GM19240 (cell line): Measurements from ENCODE around the gene DMAC2L.
"Not testable (repeated sequence)": the region's sequence is repeated elsewhere in the genome, so short reads cannot be mapped to it uniquely, and the experiment has no call there.

ENCODE experiments used
- DNase-seq: peaks from one replicate; pipeline ENCODE4 v3.0.0; 2011; ENCODE audit warnings: low spot score; ENCODE audit not compliant: insufficient read length

The DMAC2L gene

GRCh38 chr14:50354527-50354926 is 42.4 kb downstream of the DMAC2L start:
- DNase-seq, result no peak

- no peak for DNase-seq
Measured at GRCh38 chr14:50355692-50356091, 43.6 kb downstream of the DMAC2L start.

DNA sequence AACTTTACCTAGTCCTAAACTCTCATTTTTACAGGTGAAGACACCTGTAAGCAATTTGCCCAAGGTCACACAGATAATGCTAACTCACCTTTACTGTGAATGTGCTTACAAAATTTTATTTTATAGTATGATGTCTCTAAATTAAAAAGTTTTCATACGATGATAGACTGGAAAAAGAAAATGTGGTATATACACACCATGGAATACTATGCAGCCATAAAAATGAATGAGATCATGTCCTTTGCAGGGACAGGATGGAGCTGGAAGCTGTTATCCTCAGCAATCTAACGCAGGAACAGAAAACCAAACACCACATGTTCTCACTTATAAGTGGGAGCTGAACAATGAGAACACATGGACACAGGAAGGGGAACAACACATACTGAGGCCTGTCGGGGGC is 44.2 kb downstream of the DMAC2L start:
- DNase-seq, result not testable (repeated sequence)

- DNase-seq, result no peak
Measured at GRCh38 chr14:50357124-50357523, 45.0 kb downstream of the DMAC2L start.

- DNase-seq, result no peak
Measured at GRCh38 chr14:50357753-50358395, 45.8 kb downstream of the DMAC2L start.

GRCh38 chr14:50359631-50360030 is 47.5 kb downstream of the DMAC2L start:
- no peak for DNase-seq

DNA sequence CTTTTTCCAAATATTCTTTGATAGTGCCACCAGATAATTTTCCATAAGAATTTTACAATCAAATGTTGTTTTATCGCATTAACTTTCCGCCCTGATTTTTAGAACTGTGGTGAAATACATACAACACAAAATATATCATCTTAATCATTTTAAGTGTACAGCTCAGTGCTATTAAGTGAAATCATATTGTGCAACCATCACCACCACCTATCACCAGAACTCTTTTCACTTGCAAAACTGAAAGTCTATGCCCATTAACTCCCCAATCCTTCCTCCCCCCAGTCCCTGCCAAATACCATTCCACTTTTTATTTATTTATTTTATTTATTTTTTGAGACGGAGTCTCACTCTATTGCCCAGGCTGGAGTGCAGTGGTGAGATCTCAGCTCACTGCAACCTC is 48.0 kb downstream of the DMAC2L start:
- no peak for DNase-seq

- DNase-seq, result no peak
Measured at GRCh38 chr14:50360851-50361250, 48.7 kb downstream of the DMAC2L start.

- DNase-seq, result not testable (repeated sequence)
Measured at GRCh38 chr14:50361473-50362403, 49.6 kb downstream of the DMAC2L start.

DNA sequence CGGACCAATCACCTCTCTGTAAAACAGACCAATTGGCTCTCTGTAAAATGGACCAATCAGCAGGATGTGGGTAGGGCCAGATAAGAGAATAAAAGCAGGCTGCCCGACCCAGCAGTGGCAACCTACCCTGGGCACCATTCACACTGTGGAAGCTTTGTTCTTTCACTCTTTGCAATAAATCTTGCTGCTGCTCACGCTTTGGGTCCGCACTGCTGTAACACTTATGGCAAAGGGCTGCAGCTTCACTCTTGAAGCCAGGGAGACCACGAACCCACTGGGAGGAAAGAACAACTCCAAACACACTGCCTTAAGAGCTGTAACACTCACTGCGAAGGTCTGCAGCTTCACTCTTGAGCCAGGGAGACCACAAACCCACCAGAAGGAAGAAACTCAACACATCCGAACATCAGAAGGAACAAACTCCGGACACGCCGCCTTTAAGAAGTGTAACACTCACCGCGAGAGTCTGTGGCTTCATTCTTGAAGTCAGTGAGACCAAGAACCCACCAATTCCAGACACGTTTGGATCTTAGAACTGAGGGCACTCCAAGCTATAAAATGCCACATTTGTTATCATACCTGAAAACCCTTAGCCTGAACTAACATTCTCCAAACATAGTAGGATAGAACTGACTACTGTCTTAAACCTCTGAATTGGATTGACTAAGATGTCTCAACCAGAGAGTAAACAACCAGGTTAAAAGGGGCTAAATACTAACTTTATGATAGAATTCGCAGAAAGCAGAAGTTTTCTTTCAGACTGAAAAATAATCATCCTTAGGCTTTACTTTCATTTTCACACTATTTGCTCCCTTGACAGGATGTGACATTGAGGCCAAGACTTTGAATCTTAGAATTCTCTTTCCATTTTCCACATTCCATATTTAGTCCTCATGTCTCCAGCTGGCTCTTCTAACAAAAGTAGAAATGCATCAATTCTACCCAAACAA is 50.9 kb downstream of the DMAC2L start:
- DNase-seq, result no peak

- DNase-seq, result peak; percentile 65
Measured at GRCh38 chr14:50363714-50364111, 51.6 kb downstream of the DMAC2L start.

GRCh38 chr14:50364792-50365191 is 52.7 kb downstream of the DMAC2L start:
- no peak for DNase-seq

- DNase-seq, result not testable (repeated sequence)
Measured at GRCh38 chr14:50365572-50365971, 53.4 kb downstream of the DMAC2L start.

GRCh38 chr14:50366115-50366514 is 54.0 kb downstream of the DMAC2L start:
- no peak for DNase-seq

- DNase-seq, result no peak
Measured at GRCh38 chr14:50366589-50366988, 54.5 kb downstream of the DMAC2L start.

DNA sequence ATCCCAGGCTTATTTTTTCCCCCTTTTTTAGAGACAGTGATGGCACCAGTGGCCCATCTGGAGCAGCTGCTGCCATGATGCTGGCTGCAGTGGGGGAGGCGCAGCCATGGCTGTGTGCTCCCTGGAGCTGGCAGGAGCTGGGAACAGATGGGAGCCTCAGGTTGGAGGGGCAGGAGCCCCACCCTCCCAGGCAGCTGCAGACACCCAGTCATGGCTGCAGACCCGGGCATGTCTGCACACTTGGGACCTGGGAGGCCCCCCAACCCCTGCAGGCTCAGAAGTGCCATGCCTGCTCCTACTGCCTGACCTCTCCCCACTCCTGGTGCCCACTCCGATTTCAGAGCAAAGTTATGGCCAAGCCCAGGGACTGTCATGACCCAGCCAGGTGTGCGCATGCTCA is 59.4 kb downstream of the DMAC2L start:
- DNase-seq, result no peak

DNA sequence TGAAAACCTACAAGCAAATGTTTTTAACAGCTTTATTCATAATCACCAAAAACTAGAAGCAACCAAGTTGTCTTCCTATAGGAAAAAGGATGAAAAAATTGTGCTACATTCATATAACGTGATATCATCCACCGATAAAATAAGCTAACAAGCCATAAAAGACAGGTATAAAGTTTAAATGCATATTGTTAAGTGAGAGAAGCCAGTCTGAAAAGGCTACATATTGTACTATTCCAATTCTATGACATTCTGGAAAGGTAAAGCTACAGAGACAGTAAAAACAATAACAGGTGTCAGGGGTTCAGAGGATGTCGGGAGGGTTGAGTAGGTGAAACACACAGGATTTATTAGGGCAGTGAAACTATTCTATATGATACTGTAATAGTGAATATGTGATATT is 61.8 kb downstream of the DMAC2L start:
- no peak for DNase-seq

GRCh38 chr14:50375760-50376159 is 63.6 kb downstream of the DMAC2L start:
- no peak for DNase-seq
